HEK293 (cell line): Measurements from ENCODE around the gene ING4.
A peak's percentile ranks its signal among the peaks of the same experiment; 100 is the strongest.

Experiments used
- FEZF1 ChIP-seq: fragments of 450-650 bp; formaldehyde crosslinking; IDR thresholded peaks from 2 replicates; pipeline ENCODE4 v1.5.1; 2016; ENCODE audit warnings: missing biosample characterization, missing genetic modification characterization
- HOXC10 ChIP-seq: sonication (generic); formaldehyde crosslinking; IDR thresholded peaks from 2 replicates; pipeline ENCODE4 v1.8.1; 2023; ENCODE audit warnings: mild to moderate bottlenecking, missing genetic modification reagents
- KLF10 ChIP-seq: fragments of 450-650 bp; IDR thresholded peaks from 2 replicates; pipeline ENCODE4 v1.5.1; 2018; ENCODE audit warnings: missing biosample characterization, mild to moderate bottlenecking, missing genetic modification characterization
- KLF7 ChIP-seq: fragments of 450-650 bp; formaldehyde crosslinking; IDR thresholded peaks from 2 replicates; pipeline ENCODE4 v1.5.1; 2016; ENCODE audit warnings: missing biosample characterization, missing genetic modification characterization, borderline replicate concordance
- MYNN ChIP-seq: fragments of 450-650 bp; formaldehyde crosslinking; IDR thresholded peaks from 2 replicates; pipeline ENCODE4 v1.5.1; 2016; ENCODE audit warnings: missing biosample characterization, missing genetic modification characterization, borderline replicate concordance
- SCRT1 ChIP-seq: fragments of 450-650 bp; formaldehyde crosslinking; IDR thresholded peaks from 2 replicates; pipeline ENCODE4 v1.5.1; 2016; ENCODE audit warnings: missing biosample characterization, missing genetic modification characterization, borderline replicate concordance
- TRIM28 ChIP-seq: IDR thresholded peaks from 2 replicates; pipeline ENCODE4 v1.6.1; 2011; ENCODE audit warnings: low read length, control low read depth, borderline replicate concordance
- ZBTB20 ChIP-seq: fragments of 450-650 bp; formaldehyde crosslinking; IDR thresholded peaks from 2 replicates; pipeline ENCODE4 v1.5.1; 2016; ENCODE audit warnings: missing biosample characterization, missing genetic modification characterization
- ZFHX2 ChIP-seq: fragments of 450-650 bp; formaldehyde crosslinking; conservative IDR thresholded peaks from 2 replicates; pipeline ENCODE4 v1.5.1; 2016; ENCODE audit warnings: missing biosample characterization, missing genetic modification characterization
- ZNF112 ChIP-seq: fragments of 450-650 bp; formaldehyde crosslinking; IDR thresholded peaks from 2 replicates; pipeline ENCODE4 v1.5.0; 2017; ENCODE audit warnings: missing biosample characterization, missing genetic modification characterization
- ZNF132 ChIP-seq: fragments of 450-650 bp; formaldehyde crosslinking; IDR thresholded peaks from 2 replicates; pipeline ENCODE4 v1.5.1; 2017; ENCODE audit warnings: missing biosample characterization, missing genetic modification characterization, borderline replicate concordance
- ZNF133 ChIP-seq: fragments of 450-650 bp; formaldehyde crosslinking; IDR thresholded peaks from 2 replicates; pipeline ENCODE4 v1.5.1; 2016; ENCODE audit warnings: missing biosample characterization, missing genetic modification characterization
- ZNF140 ChIP-seq: fragments of 450-650 bp; formaldehyde crosslinking; IDR thresholded peaks from 2 replicates; pipeline ENCODE4 v1.5.1; 2016; ENCODE audit warnings: missing biosample characterization, missing genetic modification characterization
- ZNF16 ChIP-seq: fragments of 450-650 bp; formaldehyde crosslinking; IDR thresholded peaks from 2 replicates; pipeline ENCODE4 v1.5.1; 2016; ENCODE audit warnings: low read depth, missing biosample characterization, missing genetic modification characterization
- ZNF211 ChIP-seq: fragments of 450-650 bp; formaldehyde crosslinking; IDR thresholded peaks from 2 replicates; pipeline ENCODE4 v1.5.1; 2016; ENCODE audit warnings: low read depth, missing biosample characterization, missing genetic modification characterization
- ZNF223 ChIP-seq: fragments of 450-650 bp; formaldehyde crosslinking; IDR thresholded peaks from 2 replicates; pipeline ENCODE4 v1.5.1; 2016; ENCODE audit warnings: missing biosample characterization, missing genetic modification characterization
- ZNF24 ChIP-seq: fragments of 450-650 bp; formaldehyde crosslinking; IDR thresholded peaks from 2 replicates; pipeline ENCODE4 v1.5.1; 2016; ENCODE audit warnings: missing biosample characterization, missing genetic modification characterization
- ZNF266 ChIP-seq: fragments of 450-650 bp; formaldehyde crosslinking; IDR thresholded peaks from 2 replicates; pipeline ENCODE4 v1.5.1; 2016; ENCODE audit warnings: missing biosample characterization, missing genetic modification characterization, low read depth
- ZNF335 ChIP-seq: fragments of 450-650 bp; formaldehyde crosslinking; conservative IDR thresholded peaks from 2 replicates; pipeline ENCODE4 v1.5.1; 2016; ENCODE audit warnings: missing biosample characterization, missing genetic modification characterization
- ZNF514 ChIP-seq: fragments of 450-650 bp; formaldehyde crosslinking; IDR thresholded peaks from 2 replicates; pipeline ENCODE4 v1.5.1; 2016; ENCODE audit warnings: missing biosample characterization, missing genetic modification characterization
- ZNF529 ChIP-seq: fragments of 450-650 bp; formaldehyde crosslinking; IDR thresholded peaks from 2 replicates; pipeline ENCODE4 v1.5.1; 2017; ENCODE audit warnings: missing genetic modification characterization, missing biosample characterization; ENCODE audit not compliant: insufficient replicate concordance
- ZNF571 ChIP-seq: fragments of 450-650 bp; formaldehyde crosslinking; IDR thresholded peaks from 2 replicates; pipeline ENCODE4 v1.5.0; 2017; ENCODE audit warnings: missing biosample characterization, missing genetic modification characterization
- ZNF707 ChIP-seq: fragments of 450-650 bp; formaldehyde crosslinking; IDR thresholded peaks from 2 replicates; pipeline ENCODE4 v1.5.1; 2016; ENCODE audit warnings: missing biosample characterization, missing genetic modification characterization
- ZNF830 ChIP-seq: fragments of 450-650 bp; IDR thresholded peaks from 2 replicates; pipeline ENCODE4 v1.5.0; 2018; ENCODE audit warnings: missing biosample characterization, missing genetic modification characterization, low read depth, mild to moderate bottlenecking, moderate library complexity
- TF ChIP-seq, protein P1 (sequence below): fragments of 450-650 bp; formaldehyde crosslinking; IDR thresholded peaks from 2 replicates; pipeline ENCODE4 v1.5.1; 2016; ENCODE audit warnings: missing biosample characterization, missing genetic modification characterization
- TF ChIP-seq, protein P2 (sequence below): fragments of 450-650 bp; IDR thresholded peaks from 2 replicates; pipeline ENCODE4 v1.5.1; 2018; ENCODE audit warnings: missing biosample characterization, missing genetic modification characterization
- TF ChIP-seq, protein P3 (sequence below): fragments of 450-650 bp; formaldehyde crosslinking; IDR thresholded peaks from 2 replicates; pipeline ENCODE4 v1.5.1; 2016; ENCODE audit warnings: missing biosample characterization, missing genetic modification characterization
- TF ChIP-seq, protein P4 (sequence below): fragments of 450-650 bp; formaldehyde crosslinking; IDR thresholded peaks from 2 replicates; pipeline ENCODE4 v1.5.1; 2016; ENCODE audit warnings: missing biosample characterization, missing genetic modification characterization
- TF ChIP-seq, protein P5 (sequence below): fragments of 450-650 bp; formaldehyde crosslinking; IDR thresholded peaks from 2 replicates; pipeline ENCODE4 v1.5.1; 2016; ENCODE audit warnings: missing biosample characterization, missing genetic modification characterization

The ING4 gene

DNA sequence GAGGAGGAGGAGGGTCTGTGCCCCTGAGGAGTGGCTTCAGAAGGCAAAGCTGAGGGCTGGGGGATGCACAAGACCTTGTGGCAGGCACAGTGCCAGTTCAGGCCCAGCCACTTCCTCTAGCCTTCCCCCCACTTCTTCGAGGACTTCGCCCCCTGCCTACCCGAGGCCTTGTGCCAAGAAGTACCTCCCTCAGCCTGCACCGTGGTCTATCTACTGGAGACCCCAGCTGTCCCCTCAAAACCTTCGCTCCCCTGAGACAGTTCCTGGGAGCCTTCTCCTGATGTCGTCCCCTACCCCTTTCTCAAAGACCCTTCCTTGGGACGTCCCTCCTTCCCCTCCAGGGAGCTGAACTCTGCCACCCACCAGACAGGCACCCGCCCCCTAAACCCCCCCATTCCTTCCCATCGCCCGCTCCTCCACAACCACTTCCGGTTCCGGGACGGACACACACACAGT lies 25.7 kb upstream of the ING4 start (continued):
- no peak for TF ChIP-seq ZNF223 (tag by site-specific recombination)
- no peak for TF ChIP-seq ZNF707 (tag by site-specific recombination)
- TF ChIP-seq KLF7 (tag by site-specific recombination): no peak
- no peak for TF ChIP-seq ZNF830 (tag by site-specific recombination)
- no peak for TF ChIP-seq SCRT1 (tag by site-specific recombination)
- no peak for TF ChIP-seq ZNF571
- TF ChIP-seq, protein P1, sequence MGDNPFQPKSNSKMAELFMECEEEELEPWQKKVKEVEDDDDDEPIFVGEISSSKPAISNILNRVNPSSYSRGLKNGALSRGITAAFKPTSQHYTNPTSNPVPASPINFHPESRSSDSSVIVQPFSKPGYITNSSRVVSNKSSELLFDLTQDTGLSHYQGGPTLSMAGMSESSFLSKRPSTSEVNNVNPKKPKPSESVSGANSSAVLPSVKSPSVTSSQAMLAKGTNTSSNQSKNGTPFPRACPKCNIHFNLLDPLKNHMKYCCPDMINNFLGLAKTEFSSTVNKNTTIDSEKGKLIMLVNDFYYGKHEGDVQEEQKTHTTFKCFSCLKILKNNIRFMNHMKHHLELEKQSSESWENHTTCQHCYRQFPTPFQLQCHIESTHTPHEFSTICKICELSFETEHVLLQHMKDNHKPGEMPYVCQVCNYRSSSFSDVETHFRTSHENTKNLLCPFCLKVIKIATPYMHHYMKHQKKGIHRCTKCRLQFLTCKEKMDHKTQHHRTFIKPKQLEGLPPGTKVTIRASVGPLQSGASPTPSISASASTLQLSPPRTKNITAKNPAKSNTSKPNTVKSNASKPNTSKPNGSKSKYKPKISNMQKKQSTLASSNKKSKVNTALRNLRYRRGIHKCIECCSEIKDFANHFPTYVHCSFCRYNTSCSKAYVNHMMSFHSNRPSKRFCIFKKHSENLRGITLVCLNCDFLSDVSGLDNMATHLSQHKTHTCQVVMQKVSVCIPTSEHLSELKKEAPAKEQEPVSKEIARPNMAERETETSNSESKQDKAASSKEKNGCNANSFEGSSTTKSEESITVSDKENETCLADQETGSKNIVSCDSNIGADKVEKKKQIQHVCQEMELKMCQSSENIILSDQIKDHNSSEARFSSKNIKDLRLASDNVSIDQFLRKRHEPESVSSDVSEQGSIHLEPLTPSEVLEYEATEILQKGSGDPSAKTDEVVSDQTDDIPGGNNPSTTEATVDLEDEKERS (tag by site-specific recombination): no peak
- TF ChIP-seq TRIM28: no peak
- no peak for TF ChIP-seq ZFHX2
- no peak for TF ChIP-seq ZNF16 (tag by site-specific recombination)
- TF ChIP-seq, protein P2, sequence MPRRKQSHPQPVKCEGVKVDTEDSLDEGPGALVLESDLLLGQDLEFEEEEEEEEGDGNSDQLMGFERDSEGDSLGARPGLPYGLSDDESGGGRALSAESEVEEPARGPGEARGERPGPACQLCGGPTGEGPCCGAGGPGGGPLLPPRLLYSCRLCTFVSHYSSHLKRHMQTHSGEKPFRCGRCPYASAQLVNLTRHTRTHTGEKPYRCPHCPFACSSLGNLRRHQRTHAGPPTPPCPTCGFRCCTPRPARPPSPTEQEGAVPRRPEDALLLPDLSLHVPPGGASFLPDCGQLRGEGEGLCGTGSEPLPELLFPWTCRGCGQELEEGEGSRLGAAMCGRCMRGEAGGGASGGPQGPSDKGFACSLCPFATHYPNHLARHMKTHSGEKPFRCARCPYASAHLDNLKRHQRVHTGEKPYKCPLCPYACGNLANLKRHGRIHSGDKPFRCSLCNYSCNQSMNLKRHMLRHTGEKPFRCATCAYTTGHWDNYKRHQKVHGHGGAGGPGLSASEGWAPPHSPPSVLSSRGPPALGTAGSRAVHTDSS (tag by site-specific recombination): no peak
- TF ChIP-seq ZNF133 (tag by site-specific recombination): no peak
- no peak for TF ChIP-seq ZNF140 (tag by site-specific recombination)
- TF ChIP-seq ZNF132 (tag by site-specific recombination): no peak
- TF ChIP-seq, protein P3, sequence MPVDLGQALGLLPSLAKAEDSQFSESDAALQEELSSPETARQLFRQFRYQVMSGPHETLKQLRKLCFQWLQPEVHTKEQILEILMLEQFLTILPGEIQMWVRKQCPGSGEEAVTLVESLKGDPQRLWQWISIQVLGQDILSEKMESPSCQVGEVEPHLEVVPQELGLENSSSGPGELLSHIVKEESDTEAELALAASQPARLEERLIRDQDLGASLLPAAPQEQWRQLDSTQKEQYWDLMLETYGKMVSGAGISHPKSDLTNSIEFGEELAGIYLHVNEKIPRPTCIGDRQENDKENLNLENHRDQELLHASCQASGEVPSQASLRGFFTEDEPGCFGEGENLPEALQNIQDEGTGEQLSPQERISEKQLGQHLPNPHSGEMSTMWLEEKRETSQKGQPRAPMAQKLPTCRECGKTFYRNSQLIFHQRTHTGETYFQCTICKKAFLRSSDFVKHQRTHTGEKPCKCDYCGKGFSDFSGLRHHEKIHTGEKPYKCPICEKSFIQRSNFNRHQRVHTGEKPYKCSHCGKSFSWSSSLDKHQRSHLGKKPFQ (tag by site-specific recombination): no peak
- TF ChIP-seq KLF10 (tag by site-specific recombination): no peak; the same call in 1 of the 2 replicates
- no peak for TF ChIP-seq ZNF266 (tag by site-specific recombination)
- TF ChIP-seq, protein P4, sequence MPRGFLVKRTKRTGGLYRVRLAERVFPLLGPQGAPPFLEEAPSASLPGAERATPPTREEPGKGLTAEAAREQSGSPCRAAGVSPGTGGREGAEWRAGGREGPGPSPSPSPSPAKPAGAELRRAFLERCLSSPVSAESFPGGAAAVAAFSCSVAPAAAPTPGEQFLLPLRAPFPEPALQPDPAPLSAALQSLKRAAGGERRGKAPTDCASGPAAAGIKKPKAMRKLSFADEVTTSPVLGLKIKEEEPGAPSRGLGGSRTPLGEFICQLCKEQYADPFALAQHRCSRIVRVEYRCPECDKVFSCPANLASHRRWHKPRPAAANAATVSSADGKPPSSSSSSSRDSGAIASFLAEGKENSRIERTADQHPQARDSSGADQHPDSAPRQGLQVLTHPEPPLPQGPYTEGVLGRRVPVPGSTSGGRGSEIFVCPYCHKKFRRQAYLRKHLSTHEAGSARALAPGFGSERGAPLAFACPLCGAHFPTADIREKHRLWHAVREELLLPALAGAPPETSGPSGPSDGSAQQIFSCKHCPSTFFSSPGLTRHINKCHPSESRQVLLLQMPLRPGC (tag by site-specific recombination): no peak
- no peak for TF ChIP-seq ZBTB20
- no peak for TF ChIP-seq HOXC10 (CRISPR knock-in tag)
- TF ChIP-seq, protein P5, sequence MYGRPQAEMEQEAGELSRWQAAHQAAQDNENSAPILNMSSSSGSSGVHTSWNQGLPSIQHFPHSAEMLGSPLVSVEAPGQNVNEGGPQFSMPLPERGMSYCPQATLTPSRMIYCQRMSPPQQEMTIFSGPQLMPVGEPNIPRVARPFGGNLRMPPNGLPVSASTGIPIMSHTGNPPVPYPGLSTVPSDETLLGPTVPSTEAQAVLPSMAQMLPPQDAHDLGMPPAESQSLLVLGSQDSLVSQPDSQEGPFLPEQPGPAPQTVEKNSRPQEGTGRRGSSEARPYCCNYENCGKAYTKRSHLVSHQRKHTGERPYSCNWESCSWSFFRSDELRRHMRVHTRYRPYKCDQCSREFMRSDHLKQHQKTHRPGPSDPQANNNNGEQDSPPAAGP (tag by site-specific recombination): no peak
- no peak for TF ChIP-seq ZNF112 (tag by site-specific recombination)
- no peak for TF ChIP-seq ZNF24 (tag by site-specific recombination)
- TF ChIP-seq ZNF335 (tag by site-specific recombination): peak; percentile 81
- TF ChIP-seq MYNN (tag by site-specific recombination): no peak
- TF ChIP-seq FEZF1 (tag by site-specific recombination): no peak
- no peak for TF ChIP-seq ZNF514 (tag by site-specific recombination)
- no peak for TF ChIP-seq ZNF211
- TF ChIP-seq ZNF529: no peak
